GM21367 (cell line): ENCODE measurements around the gene MCOLN3.

Source experiments
- ATAC-seq: cut with Tn5 transposase; IDR thresholded peaks from one replicate; pipeline ENCODE4 v1.9.1; 2021; ENCODE audit not compliant: unreplicated experiment

Gene MCOLN3, protein sequence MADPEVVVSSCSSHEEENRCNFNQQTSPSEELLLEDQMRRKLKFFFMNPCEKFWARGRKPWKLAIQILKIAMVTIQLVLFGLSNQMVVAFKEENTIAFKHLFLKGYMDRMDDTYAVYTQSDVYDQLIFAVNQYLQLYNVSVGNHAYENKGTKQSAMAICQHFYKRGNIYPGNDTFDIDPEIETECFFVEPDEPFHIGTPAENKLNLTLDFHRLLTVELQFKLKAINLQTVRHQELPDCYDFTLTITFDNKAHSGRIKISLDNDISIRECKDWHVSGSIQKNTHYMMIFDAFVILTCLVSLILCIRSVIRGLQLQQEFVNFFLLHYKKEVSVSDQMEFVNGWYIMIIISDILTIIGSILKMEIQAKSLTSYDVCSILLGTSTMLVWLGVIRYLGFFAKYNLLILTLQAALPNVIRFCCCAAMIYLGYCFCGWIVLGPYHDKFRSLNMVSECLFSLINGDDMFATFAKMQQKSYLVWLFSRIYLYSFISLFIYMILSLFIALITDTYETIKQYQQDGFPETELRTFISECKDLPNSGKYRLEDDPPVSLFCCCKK

DNA sequence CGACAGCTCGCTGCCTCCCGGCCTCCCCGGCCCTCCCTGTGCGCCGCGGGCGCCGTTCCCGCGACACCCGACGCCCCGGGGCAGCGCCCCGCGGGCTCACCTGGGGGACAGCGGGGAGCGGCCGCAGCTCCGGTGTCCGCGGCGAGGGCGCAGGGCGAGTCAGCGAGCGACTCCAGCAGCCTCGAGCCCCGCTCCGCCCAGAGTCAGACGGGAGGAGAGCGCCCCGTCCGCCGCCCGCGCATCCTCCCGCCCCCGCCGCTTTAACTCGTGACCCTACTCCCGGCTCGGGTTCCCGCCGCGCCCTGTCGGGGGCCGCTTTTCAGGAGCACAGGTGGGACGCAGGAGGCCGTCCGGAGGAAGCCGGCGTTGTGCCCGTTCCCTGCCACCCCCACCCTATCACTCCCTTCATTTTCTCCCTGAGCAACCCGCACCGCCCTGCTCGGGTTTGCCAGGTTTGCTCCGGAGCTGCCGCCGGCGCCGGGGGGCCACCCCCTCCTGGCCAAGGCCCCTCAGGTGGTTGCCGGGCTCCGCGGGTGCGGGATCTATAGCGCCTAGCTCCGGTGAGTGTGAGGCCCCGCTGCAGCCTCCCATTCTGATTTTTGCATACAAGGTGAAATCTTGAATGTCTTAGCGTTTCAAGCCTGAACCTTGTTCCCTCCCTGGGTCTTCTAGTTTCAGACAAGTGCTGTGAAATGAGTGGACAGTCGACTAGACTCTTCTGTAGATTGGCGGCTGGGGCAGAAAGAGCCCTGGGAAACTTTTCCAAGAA is at the start of gene MCOLN3:
Gene MCOLN3, minus strand, starts transcription at position 205 of the 769 bp plus-strand sequence. CDS start 3,140 bp downstream, outside the sequence.
- ATAC-seq: peak; percentile 61

DNA sequence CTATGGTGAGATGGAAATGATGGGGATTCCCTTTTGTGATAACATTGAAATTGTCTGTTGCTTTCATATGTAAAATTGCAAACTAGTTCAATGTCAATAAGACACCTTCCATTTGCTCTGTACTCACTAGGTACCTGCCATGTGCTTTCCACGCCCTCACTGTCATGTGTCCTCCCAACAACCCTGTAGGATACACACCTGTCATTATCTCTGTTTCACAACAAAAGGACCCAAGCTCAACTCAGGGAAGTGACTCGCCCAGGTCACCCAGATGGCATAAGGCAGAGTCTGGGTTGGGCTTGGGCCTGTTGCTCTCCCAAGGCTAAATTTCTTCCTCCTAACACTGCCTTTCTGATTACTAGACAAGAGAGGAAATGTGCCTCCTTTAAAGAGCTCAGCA is 45.3 kb upstream of the MCOLN3 start:
- ATAC-seq: no peak

DNA sequence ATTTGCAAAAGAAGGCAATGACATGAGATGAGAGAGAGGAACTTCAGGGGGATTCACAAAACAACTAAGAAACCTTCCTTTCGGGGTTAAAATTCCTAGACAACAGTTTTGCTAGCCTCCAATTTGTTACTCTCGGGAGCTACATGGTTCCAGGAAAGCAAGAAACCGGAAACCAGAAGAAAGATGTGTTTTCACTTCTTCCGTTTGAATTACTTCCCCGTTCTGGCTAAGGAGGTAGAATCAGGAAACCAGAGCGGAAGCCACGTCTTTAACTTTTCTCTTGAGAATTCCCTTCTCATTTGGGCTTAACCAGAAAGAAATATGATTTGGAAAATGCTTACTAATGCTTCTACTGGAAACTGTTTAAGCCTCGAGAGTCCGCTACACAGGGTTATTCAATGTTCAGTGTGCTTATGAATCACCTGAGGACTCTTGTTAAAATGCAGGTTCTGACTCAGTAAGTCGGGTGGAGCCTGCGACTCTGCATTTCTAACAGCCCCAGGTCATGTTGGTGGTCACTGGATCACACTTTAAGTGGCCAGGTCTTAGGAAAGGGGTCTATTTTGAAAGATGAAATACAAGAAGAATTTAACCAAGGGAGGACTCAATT is 43.5 kb upstream of the MCOLN3 start:
- no peak for ATAC-seq

DNA sequence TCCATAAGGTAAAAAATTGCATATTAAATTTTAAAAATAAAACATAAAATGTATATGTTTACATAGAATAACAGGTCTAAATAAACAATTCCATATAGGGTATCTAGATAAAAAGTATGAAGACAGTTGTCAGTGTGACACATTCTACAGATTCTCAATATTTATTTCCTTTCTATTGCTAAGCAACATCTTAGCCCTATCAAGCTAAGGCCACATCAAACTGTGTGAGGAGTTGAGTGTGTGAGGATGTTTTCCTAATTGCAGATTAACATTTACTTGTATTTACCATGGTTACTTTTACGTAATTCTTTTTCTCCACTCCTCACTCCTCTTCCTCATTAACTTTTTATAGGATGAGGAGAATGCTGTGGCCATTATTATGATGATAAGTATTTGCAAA is 41.9 kb upstream of the MCOLN3 start:
- no peak for ATAC-seq

DNA sequence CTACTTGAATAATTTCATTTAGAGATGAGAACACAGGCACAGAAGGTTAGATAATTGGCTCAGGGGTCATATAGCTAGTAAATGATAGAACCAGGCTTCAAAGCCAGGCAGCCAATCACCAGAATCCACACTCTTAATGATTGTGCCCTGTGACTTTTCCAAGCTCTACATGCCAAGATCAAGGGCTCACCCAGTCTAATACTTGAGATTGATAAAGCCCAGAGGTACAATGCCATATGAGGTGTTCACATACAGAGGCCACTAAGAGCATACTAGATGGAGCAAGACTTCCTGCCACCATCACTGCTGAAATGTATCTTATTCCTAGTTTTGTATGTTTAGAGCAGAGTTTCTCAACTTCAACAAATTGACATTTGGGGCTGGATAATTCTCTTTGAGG is 40.9 kb upstream of the MCOLN3 start:
- ATAC-seq: no peak

DNA sequence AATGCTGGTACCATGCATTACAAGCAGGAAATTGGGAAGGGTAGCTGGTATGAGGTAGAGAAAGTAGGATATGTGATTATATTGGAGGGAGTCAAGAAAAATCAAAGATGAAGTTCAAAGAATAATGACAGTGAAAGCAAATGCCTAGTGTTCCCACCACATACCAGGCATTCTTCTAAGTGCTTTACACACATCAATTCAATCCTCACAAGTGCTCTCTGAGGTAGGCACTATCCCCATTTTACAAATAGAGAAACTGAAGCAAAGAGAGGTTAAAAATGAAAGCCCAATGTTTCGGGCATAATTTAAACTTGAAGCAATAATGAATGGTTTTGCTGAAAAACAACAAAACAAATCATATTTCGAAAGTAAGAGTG is 40.1 kb upstream of the MCOLN3 start:
- ATAC-seq: no peak

DNA sequence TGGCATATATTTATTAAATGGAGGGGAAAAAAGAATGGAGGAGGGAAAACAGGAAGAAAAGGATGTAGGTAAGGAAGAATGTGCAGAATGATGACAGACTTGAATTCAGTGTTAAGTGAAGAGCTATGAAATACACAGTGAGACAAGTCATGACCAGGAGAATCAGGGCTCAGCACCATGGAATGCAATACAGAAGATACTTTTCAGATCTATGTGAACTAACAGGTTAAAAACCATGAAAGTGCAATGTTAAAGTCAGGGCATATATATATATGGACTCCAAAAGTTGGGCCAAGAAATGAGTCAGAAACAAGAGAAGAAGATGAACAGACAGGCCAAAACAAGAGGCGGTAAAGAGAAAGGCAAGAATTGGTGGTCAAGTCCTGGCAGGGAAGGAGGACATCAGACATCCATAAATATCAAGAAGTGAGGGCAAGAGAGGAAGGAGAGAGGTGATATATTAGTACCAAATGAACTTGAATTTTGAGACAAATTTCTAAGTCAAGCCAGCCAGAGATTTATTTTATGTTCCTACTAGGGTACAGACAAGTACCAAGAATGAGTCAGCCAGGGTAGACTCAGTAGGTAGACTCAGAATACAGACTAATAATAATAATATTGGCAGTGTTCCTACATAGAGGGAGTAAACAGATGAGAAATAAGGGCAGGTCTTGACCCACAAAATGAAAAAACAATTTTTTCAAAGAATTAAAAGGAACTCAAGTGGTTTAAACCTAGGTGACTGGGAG is 39.5 kb upstream of the MCOLN3 start:
- ATAC-seq: no peak

DNA sequence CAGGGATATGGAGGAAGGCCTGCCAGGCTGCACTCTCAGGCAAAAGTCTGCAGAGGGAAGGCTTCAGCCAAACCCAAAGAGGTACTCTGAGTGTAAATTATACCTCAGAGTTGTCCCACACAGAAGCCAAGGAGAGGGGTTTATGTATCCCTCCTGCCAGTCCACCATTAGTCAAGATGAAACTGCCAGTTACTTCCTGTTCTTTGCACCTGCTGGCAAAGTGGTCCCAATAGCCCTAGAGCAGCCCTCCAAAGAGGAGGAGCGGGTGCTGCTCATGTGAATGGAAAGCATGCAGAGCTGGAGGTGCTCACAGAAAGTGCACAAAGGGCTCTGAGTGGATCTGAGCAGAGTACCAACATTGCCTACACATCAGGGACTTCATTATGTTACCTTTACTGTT is 37.1 kb upstream of the MCOLN3 start:
- no peak for ATAC-seq

DNA sequence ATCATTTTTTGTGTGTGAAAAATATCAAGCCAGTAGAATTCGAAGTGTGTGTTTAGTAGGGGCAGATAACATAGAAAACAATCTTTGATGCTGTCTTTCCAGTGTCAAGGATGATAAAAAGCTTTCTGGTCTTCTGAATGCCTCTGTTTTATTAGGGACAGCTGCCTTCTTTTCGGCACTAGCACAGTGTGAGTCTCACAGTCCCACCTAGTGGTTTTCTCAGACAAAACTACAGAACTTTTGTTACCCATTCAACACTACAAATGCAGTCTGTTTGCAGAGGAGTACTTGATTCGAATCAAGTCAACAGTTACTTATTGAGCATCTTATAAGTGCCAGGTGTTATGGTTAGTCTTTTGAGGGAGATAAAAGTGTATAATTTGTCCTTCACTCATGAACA is 30.6 kb upstream of the MCOLN3 start:
- ATAC-seq: no peak

DNA sequence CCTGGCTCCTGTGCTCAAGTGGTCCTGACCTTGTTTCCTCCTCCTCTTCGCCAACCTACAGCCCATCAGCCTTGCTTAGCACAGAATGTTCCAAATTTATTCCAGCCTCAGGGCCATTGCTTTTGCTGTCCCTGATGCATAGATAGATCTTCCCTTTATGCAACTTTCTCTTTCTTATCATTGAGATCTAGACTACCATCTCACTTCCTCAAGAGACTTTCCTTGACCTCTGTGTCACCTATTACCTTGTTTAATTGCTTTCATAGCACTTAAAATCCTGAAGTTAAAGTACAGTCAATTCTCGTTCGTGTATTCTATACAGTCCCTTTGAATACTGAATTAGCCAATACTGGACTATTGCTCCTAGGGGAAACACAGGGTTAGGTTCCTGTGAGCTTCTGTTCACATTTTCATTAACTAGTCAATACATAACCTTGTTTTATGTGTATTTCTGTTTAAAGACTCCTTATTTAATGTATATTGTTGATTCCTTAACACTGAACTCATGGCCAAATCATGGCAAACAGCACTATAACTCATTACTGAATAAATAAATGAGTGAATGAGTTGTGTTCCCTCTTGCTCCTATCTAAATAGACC is 26.2 kb upstream of the MCOLN3 start:
- no peak for ATAC-seq

DNA sequence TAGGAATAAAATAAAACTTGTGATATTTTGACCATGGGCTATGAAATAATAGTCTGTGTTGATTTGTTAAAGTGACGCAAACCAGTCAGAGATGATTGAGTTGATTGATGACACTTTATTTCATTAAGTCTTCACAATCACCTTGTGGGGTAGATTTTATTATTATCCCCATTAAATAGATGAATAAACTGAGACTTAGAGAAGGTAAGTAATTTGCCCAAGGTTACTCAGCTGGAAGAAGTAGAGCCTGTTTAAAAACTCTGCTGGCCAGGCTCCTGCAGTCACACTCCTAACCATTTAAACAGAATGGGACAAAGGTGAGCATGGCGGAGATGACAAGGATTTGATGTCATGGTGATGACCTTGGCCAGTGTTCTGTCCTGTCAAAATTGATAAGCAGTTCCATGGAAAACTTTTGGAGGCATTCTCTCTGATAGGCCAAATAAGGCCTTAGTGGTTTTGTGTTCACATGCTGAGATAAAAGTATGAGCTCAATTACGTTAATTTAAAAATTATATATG is 22.7 kb upstream of the MCOLN3 start:
- no peak for ATAC-seq

DNA sequence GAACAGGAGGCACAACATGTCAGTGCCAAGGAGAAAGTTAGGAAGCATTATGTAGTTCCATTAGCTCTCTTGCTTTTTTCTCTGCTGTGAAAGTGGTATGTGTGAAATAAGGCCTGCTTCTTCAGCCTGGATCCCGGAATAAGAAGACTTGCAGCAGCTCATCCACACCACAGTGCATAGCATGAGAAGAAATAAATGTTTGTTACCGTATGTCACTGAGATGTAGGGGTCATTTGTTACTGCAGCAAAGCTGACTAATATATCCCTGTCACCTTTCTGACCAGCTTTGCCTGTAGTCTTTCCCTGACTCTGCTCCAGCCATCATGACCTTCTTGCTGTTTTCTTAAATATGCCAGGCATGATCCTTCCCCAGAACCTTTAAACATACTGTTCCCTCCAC is 20.5 kb upstream of the MCOLN3 start:
- no peak for ATAC-seq

DNA sequence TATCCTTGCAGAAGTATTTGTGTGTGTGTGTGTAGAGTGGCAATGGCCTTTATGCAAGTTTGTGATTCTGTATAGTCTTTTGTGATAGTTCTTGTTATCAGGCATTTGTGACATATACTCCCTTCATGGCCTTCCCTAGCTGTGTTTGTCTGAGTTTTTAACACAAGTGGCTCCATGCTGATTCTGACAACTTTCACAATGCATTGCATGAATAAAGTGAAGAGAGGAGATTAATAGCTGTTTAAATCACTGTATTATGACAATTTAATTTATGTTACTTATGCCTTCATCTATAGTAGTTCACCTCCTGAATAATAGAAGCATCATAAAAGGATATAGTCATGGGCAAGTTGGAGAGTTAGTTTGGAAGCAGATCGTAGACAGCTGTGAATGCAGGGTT is 17.2 kb upstream of the MCOLN3 start:
- no peak for ATAC-seq

DNA sequence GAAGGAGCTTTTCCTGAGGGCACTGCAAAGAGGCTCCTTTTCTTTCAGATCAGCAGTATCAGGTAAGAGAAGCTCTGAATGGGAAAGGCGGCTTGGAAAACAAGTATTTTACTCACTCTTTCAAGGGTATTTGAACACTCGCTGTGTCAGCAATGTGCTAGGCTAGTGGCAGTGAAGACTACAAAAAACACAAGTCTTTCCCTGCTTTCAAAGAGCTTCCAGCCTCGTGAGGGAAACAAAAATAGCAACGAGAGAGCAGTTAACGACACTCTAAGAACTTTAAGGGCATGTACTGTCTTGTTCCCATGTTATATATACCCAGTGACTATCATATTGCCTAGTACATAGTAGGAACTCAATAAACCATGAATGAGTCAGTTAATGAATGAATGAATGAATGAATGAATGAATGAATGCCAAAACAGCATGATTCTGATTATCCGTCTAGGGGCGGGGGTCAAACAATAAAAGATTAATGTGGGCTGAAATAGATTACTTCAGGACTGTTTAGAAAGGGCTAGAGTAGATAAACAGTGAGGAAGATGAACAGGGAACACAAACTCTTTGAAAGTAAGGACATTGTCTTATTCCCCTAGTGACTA is 14.2 kb upstream of the MCOLN3 start:
- ATAC-seq: no peak

DNA sequence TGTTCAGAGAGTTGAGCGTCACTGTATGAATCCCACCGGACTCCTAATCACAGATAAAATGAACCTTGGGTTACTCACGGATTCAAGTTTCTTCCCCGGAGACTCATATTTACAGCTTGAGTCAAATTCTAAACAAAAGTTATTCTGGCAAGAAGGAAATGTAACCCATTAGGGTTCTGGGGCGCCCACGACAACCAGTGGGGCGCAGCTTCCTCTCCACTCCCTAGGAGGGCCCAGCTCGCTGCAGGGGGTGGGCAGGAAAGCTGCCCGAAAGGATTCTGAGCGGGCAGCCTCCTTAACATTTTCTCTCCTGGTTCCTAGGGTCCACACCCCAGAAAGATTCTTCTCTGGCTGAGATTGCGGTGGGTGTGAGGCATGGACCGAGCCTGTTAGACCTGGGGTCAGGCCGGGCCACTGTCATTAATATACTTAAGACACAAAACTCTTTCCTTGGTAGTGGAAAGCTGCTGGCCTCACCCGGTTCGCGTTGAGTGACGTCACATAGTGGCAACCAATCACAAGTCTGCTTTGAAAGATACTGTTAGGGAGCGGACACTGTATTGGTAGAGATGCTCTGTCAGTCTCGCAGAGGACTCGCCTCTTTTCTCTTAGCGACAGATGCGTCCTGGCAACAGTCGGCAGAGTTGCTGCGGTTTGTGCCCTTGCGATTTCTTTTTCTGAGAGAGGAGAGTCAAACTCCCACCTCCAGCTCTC is 13.6 kb upstream of the MCOLN3 start:
- peak; percentile 99 for ATAC-seq

DNA sequence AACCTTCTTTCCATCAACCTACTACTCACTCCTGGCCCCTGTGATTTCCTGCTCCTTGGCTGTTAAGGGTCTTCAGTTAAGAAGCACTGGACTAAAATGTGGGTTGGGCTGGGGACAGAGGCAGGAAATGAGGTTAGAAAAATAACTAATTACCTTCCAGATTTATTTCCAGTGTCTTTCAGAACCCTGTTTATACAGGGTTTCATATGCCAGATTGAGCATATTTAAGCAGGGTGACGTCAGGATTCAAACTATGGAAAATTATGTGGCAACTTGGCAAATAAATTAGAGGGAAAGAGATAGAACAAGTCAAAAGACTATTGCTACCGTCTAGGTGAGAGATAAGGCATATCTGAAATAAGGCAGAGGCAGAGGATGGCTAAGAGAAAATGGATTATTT is 11.7 kb upstream of the MCOLN3 start:
- ATAC-seq: no peak

DNA sequence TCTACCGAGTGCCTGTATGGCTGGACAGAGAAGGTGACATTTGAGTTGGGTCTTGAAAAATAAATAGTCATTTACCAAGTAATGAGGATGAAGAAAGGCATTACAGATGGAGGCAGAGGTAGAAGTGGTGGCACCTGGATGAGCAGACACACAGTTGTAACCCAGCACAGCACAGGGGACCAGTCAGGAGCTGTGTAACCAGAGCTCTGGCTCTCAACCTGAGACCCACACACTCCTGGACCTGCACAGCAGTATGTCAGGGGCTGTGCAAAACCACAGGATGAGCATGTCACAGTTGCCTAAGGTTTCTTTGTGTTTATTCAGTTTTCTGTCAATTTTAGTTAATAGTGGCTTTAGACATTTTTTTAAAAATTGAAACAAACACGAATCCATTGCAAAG is 11.3 kb upstream of the MCOLN3 start:
- ATAC-seq: no peak

DNA sequence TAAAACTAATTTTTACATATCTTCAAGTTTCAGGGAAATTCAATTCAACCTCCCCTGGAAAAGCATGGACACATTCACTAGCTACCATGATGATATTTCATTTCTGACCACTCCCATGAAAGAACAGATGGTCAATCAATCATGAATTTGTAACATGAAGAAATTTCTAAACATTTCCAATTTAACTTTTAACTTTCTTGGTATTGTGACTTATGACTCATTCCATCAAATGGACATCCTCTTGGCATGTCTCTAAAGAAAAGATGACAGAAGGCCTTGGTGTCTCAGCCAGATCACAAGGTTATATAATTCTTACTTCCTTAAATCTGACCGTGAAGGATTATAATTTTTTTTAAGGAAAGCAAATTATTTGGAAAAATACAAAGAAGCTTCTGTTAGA is 10.5 kb upstream of the MCOLN3 start:
- ATAC-seq: no peak

DNA sequence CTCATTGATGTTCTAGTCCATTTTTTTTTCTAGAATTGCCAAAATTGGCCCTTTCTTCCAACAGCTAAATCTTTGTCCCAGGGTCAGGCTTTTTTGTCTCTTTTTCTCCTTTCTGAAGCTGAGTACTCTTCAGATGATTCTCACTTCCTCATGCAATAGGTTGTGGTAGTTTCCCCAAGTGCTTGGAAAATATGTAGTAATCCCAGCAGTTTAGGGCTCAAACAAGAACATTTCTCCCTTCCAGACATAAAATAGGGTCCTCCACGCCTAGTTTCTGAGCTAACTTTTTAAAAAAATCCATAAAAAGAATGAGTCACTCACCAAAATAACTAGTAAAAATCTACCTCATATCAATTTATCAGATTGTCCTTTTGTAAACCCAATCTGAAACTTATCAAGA is 10.0 kb upstream of the MCOLN3 start:
- peak; percentile 23 for ATAC-seq
